HEK293T (cell line): ENCODE measurements around the gene NFE2.
A peak's percentile ranks its signal among the peaks of the same experiment; 100 is the strongest.
"Not testable (repeated sequence)": the region's sequence is repeated elsewhere in the genome, so short reads cannot be mapped to it uniquely, and the experiment has no call there.

Source experiments
- CTCF ChIA-PET: fragments of 350-600 bp; formaldehyde crosslinking; extraction: SDS; loops from one replicate; lab custom pipeline; 2021; ENCODE audit warnings: antibody characterized with exemption, inconsistent platforms; lab: Yijun Ruan, JAX
- POLR2A ChIA-PET: fragments of 350-600 bp; formaldehyde crosslinking; extraction: SDS; loops from one replicate; lab custom pipeline; 2020; ENCODE audit warnings: antibody characterized with exemption, inconsistent platforms; lab: Yijun Ruan, JAX
- DNase-seq: peaks from one replicate; pipeline ENCODE4 v3.0.0; 2012; ENCODE audit warnings: mixed read lengths; ENCODE audit errors: extremely low spot score
- ARNT ChIP-seq: fragments of 450-650 bp; IDR thresholded peaks from 2 replicates; pipeline ENCODE4 v1.6.1; 2017; ENCODE audit warnings: mild to moderate bottlenecking
- BHLHE40 ChIP-seq: fragments of 450-650 bp; IDR thresholded peaks from 2 replicates; pipeline ENCODE4 v1.6.1; 2016; ENCODE audit warnings: mild to moderate bottlenecking, moderate library complexity, borderline replicate concordance
- CTBP1 ChIP-seq: fragments of 450-650 bp; IDR thresholded peaks from 2 replicates; pipeline ENCODE4 v1.6.1; 2016; ENCODE audit warnings: borderline replicate concordance
- ELF4 ChIP-seq: fragments of 450-650 bp; IDR thresholded peaks from 2 replicates; pipeline ENCODE4 v1.6.1; 2017; ENCODE audit warnings: antibody characterized with exemption
- FOXA1 ChIP-seq: fragments of 450-650 bp; IDR thresholded peaks from 2 replicates; pipeline ENCODE4 v1.6.1; 2016; ENCODE audit warnings: mild to moderate bottlenecking
- FOXK2 ChIP-seq: fragments of 450-650 bp; IDR thresholded peaks from 2 replicates; pipeline ENCODE4 v1.6.1; 2016; ENCODE audit warnings: mild to moderate bottlenecking
- FOXM1 ChIP-seq: fragments of 450-650 bp; IDR thresholded peaks from 2 replicates; pipeline ENCODE4 v1.6.1; 2017; ENCODE audit warnings: mild to moderate bottlenecking, borderline replicate concordance
- HDGF ChIP-seq: fragments of 450-650 bp; IDR thresholded peaks from 2 replicates; pipeline ENCODE4 v1.6.1; 2017; ENCODE audit warnings: antibody characterized with exemption, borderline replicate concordance
- L3MBTL2 ChIP-seq: fragments of 450-650 bp; conservative IDR thresholded peaks from 2 replicates; pipeline ENCODE4 v1.6.1; 2016; ENCODE audit warnings: mild to moderate bottlenecking
- LEF1 ChIP-seq: fragments of 450-650 bp; IDR thresholded peaks from 2 replicates; pipeline ENCODE4 v1.6.1; 2017; ENCODE audit warnings: mild to moderate bottlenecking, borderline replicate concordance
- NFRKB ChIP-seq: fragments of 450-650 bp; IDR thresholded peaks from 2 replicates; pipeline ENCODE4 v1.6.1; 2016; ENCODE audit warnings: mild to moderate bottlenecking, moderate library complexity
- PKNOX1 ChIP-seq: fragments of 450-650 bp; IDR thresholded peaks from 2 replicates; pipeline ENCODE4 v1.6.1; 2016
- SP1 ChIP-seq: fragments of 450-650 bp; IDR thresholded peaks from 2 replicates; pipeline ENCODE4 v1.6.1; 2017
- SUZ12 ChIP-seq: fragments of 450-650 bp; IDR thresholded peaks from 2 replicates; pipeline ENCODE4 v1.6.1; 2016; ENCODE audit warnings: mild to moderate bottlenecking
- TARDBP ChIP-seq: fragments of 450-650 bp; IDR thresholded peaks from 2 replicates; pipeline ENCODE4 v1.6.1; 2016
- ZNF384 ChIP-seq: fragments of 450-650 bp; IDR thresholded peaks from 2 replicates; pipeline ENCODE4 v1.6.1; 2016

Gene NFE2

DNA sequence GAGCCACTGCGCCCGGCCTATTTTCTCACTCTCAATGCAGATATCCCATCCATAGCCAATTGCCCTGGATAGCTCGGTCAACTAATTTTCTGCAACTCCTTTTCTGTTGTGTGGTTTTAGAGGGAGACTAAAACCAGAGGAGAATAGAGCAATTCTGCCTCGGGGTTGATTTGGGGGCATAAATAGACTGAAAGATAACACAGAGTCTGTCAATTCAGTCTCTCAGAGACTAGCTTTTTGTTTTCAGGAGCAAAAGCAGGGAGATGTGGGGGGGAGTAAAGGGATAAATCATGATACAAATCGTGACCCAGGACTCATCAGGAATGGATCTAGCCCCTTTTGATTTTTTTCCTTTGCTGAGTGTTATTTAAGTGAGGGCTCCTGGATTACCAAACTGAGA, 30.6 kb upstream of the NFE2 start:
- CTCF ChIA-PET: interaction anchor here (0.8 kb wide), 1 partner anchor 48 kb away, joined by 3 read pairs; no protein-coding TSS in a partner anchor
- DNase-seq: no peak
- POLR2A ChIA-PET: interaction anchor here (1.8 to 3.6 kb wide), 2 partner anchors 28 to 51 kb away, joined by 4 to 14 read pairs; partner anchors contain the start of genes CBX5 and HNRNPA1
- no peak for TF ChIP-seq ELF4

- POLR2A ChIA-PET: interaction anchor here (1.8 kb wide), 1 partner anchor 29 kb away, joined by 4 read pairs; no protein-coding TSS in a partner anchor
- DNase-seq: no peak
- no peak for TF ChIP-seq SP1
- no peak for TF ChIP-seq PKNOX1
- TF ChIP-seq FOXK2: no peak
- TF ChIP-seq L3MBTL2: no peak
- no peak for TF ChIP-seq NFRKB
- TF ChIP-seq CTBP1: no peak
- TF ChIP-seq ARNT: no peak
- no peak for TF ChIP-seq TARDBP
- TF ChIP-seq HDGF: no peak
- no peak for TF ChIP-seq BHLHE40
- CTCF ChIA-PET: no interaction called here
These were observed 29.6 kb upstream of the NFE2 start for GRCh38 chr12:54330442-54330841.

DNA sequence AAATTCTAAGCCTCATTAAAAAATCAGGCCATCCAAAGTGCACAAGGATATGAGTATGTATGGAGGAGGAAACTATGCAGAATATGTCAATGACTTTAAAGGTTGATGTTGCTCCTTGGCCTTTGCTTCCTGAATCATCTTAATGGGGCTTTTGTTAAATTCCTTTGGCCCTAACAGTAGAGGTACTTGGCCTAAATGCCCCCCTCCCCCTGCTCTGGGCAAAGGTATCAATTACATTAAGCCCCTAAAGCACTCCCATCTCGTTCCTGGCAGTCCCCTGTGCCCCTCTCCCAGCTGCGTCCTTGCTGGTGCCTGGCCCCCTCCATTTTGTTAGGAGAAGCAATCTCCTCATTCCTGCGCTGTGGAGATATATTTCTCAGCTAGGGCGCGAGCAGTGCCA, 28.9 kb upstream of the NFE2 start:
- TF ChIP-seq FOXK2 (no peak), ELF4 (no peak), ARNT (no peak)
- CTCF ChIA-PET: no interaction called here
- POLR2A ChIA-PET: interaction anchor here (1.8 kb wide), 1 partner anchor 29 kb away, joined by 4 read pairs; no protein-coding TSS in a partner anchor
- DNase-seq: no peak

DNA sequence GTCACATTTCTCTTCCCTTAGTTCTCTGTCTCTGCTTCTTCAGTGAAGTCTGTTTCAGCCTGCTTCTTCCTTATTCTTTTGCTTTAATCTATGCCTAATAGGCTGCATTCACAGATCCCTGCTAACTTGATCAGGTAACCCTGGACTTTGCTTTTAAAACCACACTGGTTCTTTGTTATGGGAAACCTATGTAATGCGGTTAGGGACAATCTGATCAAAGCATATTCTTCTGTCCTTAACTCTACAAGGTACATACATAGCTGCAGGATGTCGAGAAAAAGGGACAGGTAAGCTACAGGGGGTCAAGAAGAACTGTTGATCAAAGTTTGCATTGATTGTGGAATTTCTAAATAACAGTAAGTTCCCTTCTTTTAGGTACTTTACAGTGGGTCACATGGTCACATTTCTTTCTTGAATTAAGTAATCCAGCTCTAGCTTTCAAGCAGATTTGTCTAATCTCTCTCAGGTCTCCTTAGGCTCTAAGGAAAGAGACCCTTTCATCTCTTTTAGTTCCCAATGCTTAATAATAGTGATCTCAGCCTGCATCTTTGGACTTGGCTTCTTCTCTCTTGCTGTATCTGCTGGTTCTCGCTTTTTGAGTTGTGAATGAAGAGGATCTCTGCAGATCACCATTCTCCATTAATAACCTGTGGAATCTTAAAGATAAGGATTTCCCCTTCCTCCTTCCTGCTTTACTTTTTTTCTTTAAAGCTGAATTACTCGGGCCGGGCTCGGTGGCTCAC, 28.0 kb upstream of the NFE2 start:
- TF ChIP-seq ZNF384 (no peak), FOXA1 (no peak), FOXM1 (no peak), SP1 (no peak), BHLHE40 (no peak), SUZ12 (no peak), LEF1 (no peak), NFRKB (no peak), ELF4 (no peak), PKNOX1 (no peak), ARNT (no peak), FOXK2 (no peak), HDGF (no peak), CTBP1 (no peak), TARDBP (no peak)
- ChIA-PET CTCF (interaction anchor here (0.9 kb wide), 1 partner anchor 30 kb away, joined by 3 read pairs; no protein-coding TSS in a partner anchor), POLR2A (interaction anchor here (1.7 kb wide), 1 partner anchor 48 kb away, joined by 5 read pairs; the partner anchor contains the start of genes CBX5 and HNRNPA1)
- DNase-seq: no peak

GRCh38 chr12:54325442-54326109, 24.8 kb upstream of the NFE2 start:
- ChIA-PET POLR2A (interaction anchor here (0.6 to 2.9 kb wide), 14 partner anchors 9 to 110 kb away, joined by 3 to 42 read pairs (median 4); partner anchors contain the start of genes CBX5 and HNRNPA1), CTCF (interaction anchor here (0.6 to 2.2 kb wide), 21 partner anchors 8 to 125 kb away, joined by 3 to 21 read pairs (median 4); no protein-coding TSS in a partner anchor)
- TF ChIP-seq L3MBTL2: peak; percentile 52
- TF ChIP-seq ZNF384: peak; percentile 77
- DNase-seq: not testable (repeated sequence)

DNA sequence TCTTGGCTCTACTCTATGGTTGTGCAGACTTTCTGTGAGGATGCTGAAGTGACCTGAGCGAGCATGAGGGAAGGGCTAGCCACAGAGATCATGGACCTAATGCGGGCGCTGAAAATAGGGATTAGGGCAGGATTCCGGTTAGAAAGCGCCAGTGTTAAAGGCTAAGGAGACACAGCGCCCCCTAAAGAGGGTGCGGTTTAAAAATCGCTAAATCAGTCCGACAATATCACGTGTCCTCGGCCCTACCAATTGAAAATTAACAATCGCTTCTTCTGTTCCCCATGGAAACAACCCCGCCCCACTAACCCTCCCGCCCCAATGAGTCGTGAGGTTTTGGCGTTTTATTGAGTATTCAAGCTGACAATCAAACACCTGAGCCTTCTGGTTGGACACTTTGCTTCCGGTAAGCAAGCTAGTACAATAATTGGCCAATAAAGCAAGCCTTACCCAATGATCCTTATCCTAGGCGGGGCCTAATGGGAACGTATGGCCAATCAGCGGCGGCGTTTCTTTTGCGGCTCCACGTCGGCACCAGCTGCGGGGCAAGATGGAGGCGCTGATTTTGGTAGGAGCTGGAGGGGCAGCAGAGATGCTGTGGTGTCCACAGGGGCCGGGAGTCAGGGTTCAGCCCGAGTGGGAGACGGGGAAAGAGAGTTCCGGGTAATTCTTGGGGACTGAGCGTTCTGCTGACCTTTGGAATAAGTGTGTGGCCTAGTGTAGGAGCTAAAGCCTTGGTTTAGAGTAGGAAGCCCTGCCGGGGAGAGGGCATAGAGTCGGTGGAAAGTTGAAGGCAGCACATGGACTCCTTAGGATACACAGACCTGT, 24.0 kb upstream of the NFE2 start, which contains the start of gene COPZ1:
Gene COPZ1 (plus strand): TSS at position 515 of the 825 bp plus-strand sequence. CDS start 33 bp downstream, at position 548.
- DNase-seq: peak; percentile 91
- TF ChIP-seq ZNF384 (no peak), NFRKB (peak; percentile 96), PKNOX1 (peak; percentile 98), ELF4 (peak; percentile 80), L3MBTL2 (peak; percentile 30)
- ChIA-PET CTCF (interaction anchor here (0.6 to 2.2 kb wide), 24 partner anchors 9 to 124 kb away, joined by 3 to 21 read pairs (median 4); no protein-coding TSS in a partner anchor), POLR2A (interaction anchor here (0.6 to 2.9 kb wide), 18 partner anchors 10 to 109 kb away, joined by 3 to 42 read pairs (median 4); partner anchors contain the start of genes CBX5 and HNRNPA1)
